Activated CD4-positive, CD25-positive, alpha-beta regulatory T cell treated with anti-CD3 and anti-CD28 coated beads, Interleukin-2, amount 50 U/mL, for 72 hours (primary cell): ENCODE data around the gene MED22.
A peak's percentile ranks its signal among the peaks of the same experiment; 100 is the strongest.
"Not testable (repeated sequence)": the region's sequence is repeated elsewhere in the genome, so short reads cannot be mapped to it uniquely, and the experiment has no call there.

Experiments used
- DNase-seq: peaks from one replicate; pipeline ENCODE4 v3.0.0; 2021

MED22 gene

DNA sequence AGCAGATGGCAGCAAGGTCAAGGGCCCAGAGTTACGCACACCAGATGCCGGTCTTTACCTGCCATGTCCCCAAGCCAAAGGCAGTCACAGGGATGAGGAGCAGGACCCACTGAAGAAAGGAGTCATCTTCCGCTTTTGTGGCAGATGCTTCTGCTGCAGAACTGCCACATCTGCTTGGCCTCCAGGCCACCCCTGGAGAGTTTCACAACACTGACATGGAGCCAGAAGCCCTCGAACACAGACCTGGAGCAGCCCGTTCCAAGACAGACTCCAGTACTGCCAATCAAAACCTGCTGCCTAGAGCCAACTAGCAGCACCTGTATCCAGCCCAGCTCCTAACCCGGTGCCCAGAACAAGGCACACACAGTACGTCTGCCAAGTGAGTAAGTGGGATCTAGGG, 6.8 kb upstream of the MED22 start:
- DNase-seq: no peak

- DNase-seq: no peak
Observed at GRCh38 chr9:133353548-133353947, 5.6 kb upstream of the MED22 start.

- DNase-seq: no peak
Observed at GRCh38 chr9:133352635-133353340, 4.9 kb upstream of the MED22 start.

GRCh38 chr9:133351908-133352634, 4.1 kb upstream of the MED22 start:
- DNase-seq: no peak

DNA sequence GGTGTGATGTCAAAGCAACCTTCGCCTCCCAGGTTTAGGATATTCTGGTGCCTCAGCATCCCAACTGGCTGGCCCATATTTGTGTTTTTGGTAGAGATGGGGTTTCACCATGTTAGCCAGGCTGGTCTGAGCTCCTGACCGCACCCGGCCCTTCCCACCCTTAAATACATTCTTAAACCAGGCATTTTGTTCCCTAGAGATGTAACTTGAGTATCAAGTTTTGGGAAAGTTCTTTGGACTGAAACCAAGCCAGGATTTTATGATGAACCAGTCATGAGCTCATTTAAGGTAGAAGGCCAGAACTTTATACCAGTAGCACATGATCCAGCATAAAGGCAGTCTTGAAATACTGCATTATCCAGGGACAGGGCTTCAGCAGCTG, 3.6 kb upstream of the MED22 start:
- DNase-seq: no peak

GRCh38 chr9:133349965-133350616, 2.2 kb upstream of the MED22 start:
- DNase-seq: no peak

DNA sequence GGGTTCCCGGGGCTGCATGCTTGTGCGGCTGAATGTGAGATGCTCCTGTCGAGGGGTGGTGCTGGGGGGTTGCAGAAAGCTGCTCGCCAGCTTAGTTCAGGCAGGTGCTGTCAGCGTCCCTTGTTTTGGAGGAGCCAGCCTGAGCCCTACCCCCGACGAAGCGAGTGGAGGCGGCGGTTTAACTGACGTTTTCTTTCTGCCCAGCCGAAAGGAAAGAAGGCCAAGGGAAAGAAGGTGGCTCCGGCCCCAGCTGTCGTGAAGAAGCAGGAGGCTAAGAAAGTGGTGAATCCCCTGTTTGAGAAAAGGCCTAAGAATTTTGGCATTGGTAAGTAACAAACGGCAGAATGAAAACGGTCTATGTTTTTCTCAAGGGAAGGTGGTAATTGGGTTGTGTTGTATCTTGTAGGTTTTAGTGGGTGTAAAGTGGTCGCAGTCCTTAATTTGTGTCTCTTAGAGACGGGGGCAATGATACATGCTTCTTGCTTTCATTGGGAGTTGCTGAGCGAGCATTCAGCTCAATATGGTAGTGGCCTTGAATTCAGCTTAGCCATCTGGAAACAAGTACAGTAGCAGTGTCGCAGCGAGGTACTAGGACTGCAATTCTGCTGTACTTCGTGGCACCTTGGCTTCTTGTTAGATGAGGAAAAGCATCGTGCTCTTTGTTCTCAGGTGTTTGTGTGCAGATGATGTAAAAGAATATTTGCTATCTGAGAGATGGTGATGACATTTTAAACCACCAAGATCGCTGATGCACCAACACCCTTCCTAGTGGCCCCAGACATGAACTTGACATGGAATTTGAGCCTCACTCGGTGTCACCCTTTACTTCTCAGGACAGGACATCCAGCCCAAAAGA, 1.0 kb upstream of the MED22 start:
- no peak for DNase-seq

DNA sequence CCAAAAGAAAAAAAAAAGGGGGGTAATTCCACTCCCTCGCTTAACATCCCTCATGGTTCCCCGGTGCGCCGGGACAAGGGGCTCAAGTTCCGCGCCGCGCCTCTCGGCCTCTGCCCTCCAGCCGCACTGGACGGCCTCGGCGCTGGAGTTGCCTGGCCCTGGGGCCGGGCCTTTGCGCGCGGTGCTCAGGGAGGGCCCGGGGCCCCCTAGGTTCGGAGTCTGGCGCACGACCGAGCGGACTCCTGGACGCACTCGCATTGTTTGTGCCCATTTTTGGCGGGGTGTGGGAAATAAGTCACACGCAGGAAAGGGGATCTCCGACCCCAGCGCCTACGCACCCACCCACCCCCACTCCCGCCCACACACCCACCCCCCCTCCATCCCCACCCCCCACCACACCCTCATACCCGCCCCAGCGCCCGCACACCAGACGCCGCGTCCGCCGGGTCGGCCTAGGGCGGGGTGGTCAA, 381 bp downstream of the MED22 start:
- peak; percentile 59 for DNase-seq

- no peak for DNase-seq
Observed at GRCh38 chr9:133346021-133346785, 1.7 kb downstream of the MED22 start.

GRCh38 chr9:133345596-133345995, 2.3 kb downstream of the MED22 start:
- DNase-seq: no peak

DNA sequence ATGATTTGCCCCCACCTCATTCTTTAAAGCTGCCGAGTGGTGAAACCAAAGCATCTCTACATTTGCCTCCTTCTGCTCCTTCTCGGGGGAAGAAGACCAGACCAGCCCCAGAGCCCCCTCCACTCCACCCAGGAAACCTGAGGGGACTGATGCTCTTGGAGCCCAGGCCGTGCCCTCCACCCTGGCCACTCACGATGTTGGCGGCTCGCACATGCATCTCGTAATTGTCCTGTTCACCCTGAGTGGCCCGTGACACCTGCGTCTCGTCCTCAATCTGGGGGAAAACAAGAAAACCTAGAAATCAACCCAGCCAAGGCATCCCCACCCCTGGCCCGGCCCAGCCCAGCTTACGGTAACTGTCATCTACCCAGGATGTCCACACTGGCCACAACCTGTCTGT, 3.0 kb downstream of the MED22 start:
- DNase-seq: no peak

GRCh38 chr9:133344071-133344470, 3.9 kb downstream of the MED22 start:
- DNase-seq: no peak

- no peak for DNase-seq
Observed at GRCh38 chr9:133342570-133342969, 5.4 kb downstream of the MED22 start.

- DNase-seq: no peak
Observed at GRCh38 chr9:133342069-133342406, 5.9 kb downstream of the MED22 start.

DNA sequence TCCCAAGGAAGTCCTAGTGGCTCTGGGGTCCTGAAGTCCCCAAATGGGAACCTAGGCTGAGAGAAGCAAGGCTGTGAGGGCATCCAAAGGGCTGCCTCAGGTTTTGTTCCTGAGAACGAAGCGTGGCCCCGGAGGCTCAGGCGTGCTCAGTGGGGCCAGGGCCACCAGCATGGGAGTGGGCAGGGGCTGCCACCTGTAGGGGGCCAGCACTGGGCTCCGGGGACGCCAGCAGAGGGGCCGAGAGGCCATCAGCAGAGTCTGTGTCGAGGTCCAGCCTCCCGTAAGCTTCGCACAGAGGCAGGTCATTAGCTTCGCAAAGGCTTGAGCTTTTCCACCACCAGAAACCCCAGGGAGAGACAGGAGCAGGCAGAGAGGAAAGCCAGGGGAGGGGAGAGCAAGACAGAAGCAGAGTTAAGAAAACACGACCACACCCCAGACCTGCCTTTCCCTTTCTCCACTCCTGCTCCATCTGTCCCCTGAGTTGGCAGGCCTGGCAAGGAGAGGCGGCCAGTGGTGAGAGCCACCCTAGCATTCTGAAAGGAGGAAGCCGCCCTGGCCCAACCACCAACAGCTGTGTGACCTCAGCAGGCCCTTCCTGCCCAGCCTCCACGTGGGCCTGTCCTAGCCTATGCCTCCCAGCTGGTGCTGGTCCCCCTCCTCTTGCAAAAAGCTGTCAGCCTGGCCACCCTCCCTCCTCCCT, 6.4 kb downstream of the MED22 start:
- DNase-seq: no peak

- no peak for DNase-seq
Observed at GRCh38 chr9:133340916-133341315, 7.0 kb downstream of the MED22 start.

DNA sequence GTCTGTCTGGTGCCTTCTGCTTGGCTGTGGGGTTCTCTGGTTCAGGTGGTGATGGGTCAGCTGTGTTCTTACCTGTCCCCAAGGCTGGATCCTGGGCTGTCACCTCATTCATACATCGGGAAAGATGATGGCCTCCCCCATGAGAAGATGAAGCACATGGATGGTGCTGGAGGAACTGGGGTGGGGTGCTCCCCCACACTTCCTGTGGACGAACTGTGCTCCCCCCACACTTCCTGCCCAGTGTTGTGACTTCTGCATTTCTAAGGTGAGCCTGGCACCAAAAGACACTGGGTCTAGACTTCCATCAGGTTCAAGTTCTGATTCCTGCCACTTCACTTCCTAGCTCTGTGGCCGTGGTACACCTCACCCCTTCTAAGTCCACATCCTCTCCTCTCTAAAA, 7.7 kb downstream of the MED22 start:
- no peak for DNase-seq

GRCh38 chr9:133339641-133340040, 8.3 kb downstream of the MED22 start:
- no peak for DNase-seq

- peak; percentile 96 for DNase-seq
Observed at GRCh38 chr9:133335924-133336811, 11.8 kb downstream of the MED22 start, which contains the start of gene SURF6. Gene SURF6, minus strand, starts transcription at chr9:133336188. Its CDS starts 56 bp downstream, at chr9:133336132.

DNA sequence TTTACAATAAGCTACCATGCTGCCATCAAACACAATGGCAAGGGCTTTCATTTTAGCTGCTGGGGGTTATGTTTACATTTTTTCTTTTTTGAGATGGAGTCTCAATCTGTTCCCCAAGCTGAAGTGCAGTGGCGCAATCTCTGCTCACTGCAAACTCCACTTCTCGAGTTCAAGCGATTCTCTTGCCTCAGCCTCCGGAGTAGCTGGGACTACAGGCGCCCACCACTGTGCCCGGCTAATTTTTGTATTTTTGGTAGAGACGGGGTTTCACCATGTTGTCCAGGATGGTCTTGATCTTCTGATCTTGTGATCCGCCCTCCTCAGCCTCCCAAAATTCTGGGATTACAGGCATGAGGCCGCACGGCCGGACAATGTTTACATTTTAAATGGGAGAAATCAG, 13.0 kb downstream of the MED22 start:
- not testable (repeated sequence) for DNase-seq

GRCh38 chr9:133334161-133334560, 13.8 kb downstream of the MED22 start:
- no peak for DNase-seq
